OCI-LY7 (cell line): ENCODE data around the gene ISM2.

Experiments
- CTCF ChIP-seq: fragments of 200-600 bp; sonication (generic); conservative IDR thresholded peaks from 2 replicates; pipeline ENCODE4 v1.5.1; 2014; ENCODE audit warnings: mild to moderate bottlenecking, antibody characterized with exemption, low read length, moderate library complexity, mixed read lengths
- EZH2phosphoT487 ChIP-seq: fragments of 200-600 bp; sonication (generic); IDR thresholded peaks from 2 replicates; pipeline ENCODE4 v1.6.1; 2018; ENCODE audit warnings: low read depth, borderline replicate concordance, mild to moderate bottlenecking, mixed run types, antibody characterized with exemption, low read length, moderate library complexity, mixed read lengths

- TF ChIP-seq CTCF, result no peak
- no peak for TF ChIP-seq EZH2phosphoT487
Measured at GRCh38 chr14:77458249-77458950, 40.2 kb downstream of the ISM2 start.
